HuH-7 (cell line): ENCODE data around the gene PLA2G2F.

Source experiments
- DNase-seq: peaks from one replicate; pipeline ENCODE4 v3.0.0; 2011; ENCODE audit warnings: low spot score

The PLA2G2F gene

GRCh38 chr1:20191266-20191825, 52.2 kb downstream of the PLA2G2F start:
- no peak for DNase-seq

- no peak for DNase-seq
Observed at GRCh38 chr1:20192364-20192763, 53.2 kb downstream of the PLA2G2F start.

- DNase-seq = no peak
Observed at GRCh38 chr1:20192871-20193411, 53.8 kb downstream of the PLA2G2F start.

- DNase-seq = no peak
Observed at GRCh38 chr1:20194224-20194623, 55.1 kb downstream of the PLA2G2F start.

- DNase-seq = peak; percentile 71
Observed at GRCh38 chr1:20194757-20195461, 55.8 kb downstream of the PLA2G2F start.

GRCh38 chr1:20195462-20195780, 56.3 kb downstream of the PLA2G2F start:
- no peak for DNase-seq

- DNase-seq = no peak
Observed at GRCh38 chr1:20197329-20197791, 58.2 kb downstream of the PLA2G2F start.

GRCh38 chr1:20198296-20198695, 59.2 kb downstream of the PLA2G2F start:
- no peak for DNase-seq

- no peak for DNase-seq
Observed at GRCh38 chr1:20198918-20199317, 59.8 kb downstream of the PLA2G2F start.

- DNase-seq = no peak
Observed at GRCh38 chr1:20199403-20199802, 60.3 kb downstream of the PLA2G2F start.

- DNase-seq = no peak
Observed at GRCh38 chr1:20199840-20200239, 60.7 kb downstream of the PLA2G2F start.
